Fibroblast of the aortic adventitia (primary cell): Measurements from ENCODE around the gene EFNA5. TPM values are rescaled to one million over a fixed set of nuclear protein-coding genes. Genes with fewer than 3 reads are reported as not detected.

Experiments
- DNase-seq: peaks from one replicate; pipeline ENCODE4 v3.0.0-alpha.2; 2010; ENCODE audit warnings: low read depth
- H3K4me3 ChIP-seq: 2 replicates; pipeline ENCODE4 v1.5.1; 2011; ENCODE audit warnings: low read depth, mild to moderate bottlenecking, control low read depth, low read length, moderate library complexity
- CTCF ChIP-seq: IDR thresholded peaks from 2 replicates; pipeline ENCODE4 v1.5.1; 2011; ENCODE audit warnings: mild to moderate bottlenecking, low read length, control low read depth, inconsistent platforms; ENCODE audit not compliant: insufficient read depth
- total RNA-seq: library from RNA; depleted of rRNA; stranded (reverse); fragments of >200 nt; gene quantifications from 2 replicates; pipeline ENCODE4 v1.2.3, GENCODE V29; 2012; ENCODE audit warnings: low replicate concordance

The EFNA5 gene
- total RNA-seq, 1 donor = 33.1 TPM

GRCh38 chr5:107634981-107635848 lies 35.5 kb downstream of the EFNA5 start:
- no peak for TF ChIP-seq CTCF
- DNase-seq = no peak
- no peak overlapping the region for H3K4me3 ChIP-seq

GRCh38 chr5:107633171-107633901 lies 37.4 kb downstream of the EFNA5 start:
- DNase-seq = peak; percentile 52

GRCh38 chr5:107631805-107632362 lies 38.9 kb downstream of the EFNA5 start:
- no peak overlapping the region for H3K4me3 ChIP-seq
- DNase-seq = no peak
- no peak for TF ChIP-seq CTCF

More at GRCh38 chr5:107633171-107633901, 37.4 kb downstream of the EFNA5 start:
- peak overlapping the region; percentile 19 for H3K4me3 ChIP-seq
- TF ChIP-seq CTCF = no peak

- no peak for DNase-seq
- no peak for TF ChIP-seq CTCF
- H3K4me3 ChIP-seq = no peak overlapping the region
These were observed 40.6 kb downstream of the EFNA5 start for GRCh38 chr5:107630184-107630583.

- no peak for DNase-seq
- H3K4me3 ChIP-seq = no peak overlapping the region
- no peak for TF ChIP-seq CTCF
These were observed 46.5 kb downstream of the EFNA5 start for GRCh38 chr5:107624235-107624634.

GRCh38 chr5:107621089-107621488 lies 49.6 kb downstream of the EFNA5 start:
- TF ChIP-seq CTCF = no peak
- no peak for DNase-seq
- H3K4me3 ChIP-seq = no peak overlapping the region
